Smooth muscle cell (in vitro differentiated cells): ENCODE results near the gene KRT73. TPM values are rescaled to one million over a fixed set of nuclear protein-coding genes. Genes with fewer than 3 reads are reported as not detected.

ENCODE experiments used
- DNase-seq: peaks from one replicate; lab custom pipeline; 2025; ENCODE audit not compliant: unreplicated experiment; lab: John Stamatoyannopoulos, UW
- H2AFZ ChIP-seq: fragments of 200-600 bp; sonication (generic); 2 replicates; pipeline ENCODE4 v1.6.0; 2016; ENCODE audit warnings: antibody characterized with exemption, low read depth, mild to moderate bottlenecking
- H3F3A ChIP-seq: fragments of 200-600 bp; sonication (generic); 2 replicates; pipeline ENCODE4 v1.6.0; 2017; ENCODE audit warnings: antibody characterized with exemption, low read depth
- H3K27ac ChIP-seq: fragments of 200-600 bp; sonication (generic); 2 replicates; pipeline ENCODE4 v1.5.1; 2016; ENCODE audit warnings: low read depth, mild to moderate bottlenecking
- H3K27me3 ChIP-seq: fragments of 200-600 bp; sonication (generic); 2 replicates; pipeline ENCODE4 v1.6.1; 2016; ENCODE audit warnings: low read depth, mild to moderate bottlenecking
- H3K36me3 ChIP-seq: fragments of 200-600 bp; sonication (generic); 2 replicates; pipeline ENCODE4 v1.5.1; 2016; ENCODE audit warnings: low read depth
- H3K4me1 ChIP-seq: fragments of 200-600 bp; sonication (generic); 2 replicates; pipeline ENCODE4 v1.5.1; 2016; ENCODE audit warnings: low read depth
- H3K4me2 ChIP-seq: fragments of 200-600 bp; sonication (generic); 2 replicates; pipeline ENCODE4 v1.6.0; 2016; ENCODE audit warnings: mild to moderate bottlenecking
- H3K4me3 ChIP-seq: fragments of 200-600 bp; sonication (generic); 2 replicates; pipeline ENCODE4 v1.5.1; 2016; ENCODE audit warnings: mild to moderate bottlenecking
- H3K79me2 ChIP-seq: fragments of 200-600 bp; sonication (generic); 2 replicates; pipeline ENCODE4 v1.6.0; 2016; ENCODE audit warnings: low read depth, mild to moderate bottlenecking
- H3K9ac ChIP-seq: fragments of 200-600 bp; sonication (generic); 2 replicates; pipeline ENCODE4 v1.6.0; 2016; ENCODE audit warnings: low read depth
- H3K9me3 ChIP-seq: fragments of 200-600 bp; sonication (generic); replicated peaks from 2 replicates; pipeline ENCODE4 v1.5.1; 2016; ENCODE audit warnings: low read depth
- H4K20me1 ChIP-seq: fragments of 200-600 bp; sonication (generic); 2 replicates; pipeline ENCODE4 v1.6.0; 2016; ENCODE audit warnings: low read depth
- CTCF ChIP-seq: fragments of 200-600 bp; sonication (generic); IDR thresholded peaks from 2 replicates; pipeline ENCODE4 v1.5.1; 2017; ENCODE audit warnings: borderline replicate concordance, mild to moderate bottlenecking, antibody characterized with exemption; ENCODE audit not compliant: insufficient read depth, poor library complexity, severe bottlenecking
- WGBS: methylation state at CpG from one replicate; pipeline ENCODE4 v1.1.7; 2016; ENCODE audit warnings: low lambda C conversion rate; 5-methylcytosine and 5-hydroxymethylcytosine counted together
- polyA plus RNA-seq: library from polyadenylated mRNA; unstranded; fragments of >200 nt; fragmentation: Nextera tagmentation; extraction: Ambion mirVana; gene quantifications from 2 replicates; pipeline ENCODE4 v1.2.1, GENCODE V29; 2016
- total RNA-seq: library from RNA; depleted of rRNA; stranded (reverse); fragments of >200 nt; gene quantifications from 2 replicates; pipeline ENCODE4 v1.2.3, GENCODE V29; 2014

KRT73 gene
- total and polyA plus RNA-seq, 2 experiments from 2014 or later: not detected

GRCh38 chr12:52648012-52648550, 29.7 kb upstream of the KRT73 start:
- Histone ChIP-seq H3K79me2 (no peaks in the 10 kb centered on the region), H3K27ac (no peak overlapping the region), H3K4me3 (no peak overlapping the region), H3F3A (no peaks in the 10 kb centered on the region), H3K9ac (no peak overlapping the region), H3K36me3 (no peaks in the 10 kb centered on the region), H3K27me3 (peaks cover 34% of the 10 kb centered on the region), H3K4me2 (no peak overlapping the region), H3K4me1 (peaks cover 3% of the 10 kb centered on the region), H2AFZ (no peak overlapping the region), H4K20me1 (no peaks in the 10 kb centered on the region), H3K9me3 (no peaks in the 10 kb centered on the region)
- WGBS: 92% methylated on average over 8 of the region's 8 CpGs
- no peak for DNase-seq
- TF ChIP-seq CTCF: no peak

- H3K27ac ChIP-seq: no peak overlapping the region
- no peak overlapping the region for H3K4me3 ChIP-seq
- peaks cover 31% of the 10 kb centered on the region for H3K27me3 ChIP-seq
- H3K36me3 ChIP-seq: no peaks in the 10 kb centered on the region
- H3K9me3 ChIP-seq: no peaks in the 10 kb centered on the region
- H2AFZ ChIP-seq: no peak overlapping the region
- no peak for TF ChIP-seq CTCF
- DNase-seq: no peak
- WGBS: 93% methylated on average over 9 of the region's 9 CpGs
- no peaks in the 10 kb centered on the region for H3K79me2 ChIP-seq
- H3F3A ChIP-seq: no peaks in the 10 kb centered on the region
- H4K20me1 ChIP-seq: no peaks in the 10 kb centered on the region
- H3K4me1 ChIP-seq: peaks cover 3% of the 10 kb centered on the region
- H3K9ac ChIP-seq: no peak overlapping the region
- no peak overlapping the region for H3K4me2 ChIP-seq
Observed at GRCh38 chr12:52647601-52648000, 29.2 kb upstream of the KRT73 start.

GRCh38 chr12:52646613-52647012, 28.3 kb upstream of the KRT73 start:
- Histone ChIP-seq H3K4me2 (no peak overlapping the region), H3K4me1 (peaks cover 3% of the 10 kb centered on the region), H3K9ac (no peak overlapping the region), H3K79me2 (no peaks in the 10 kb centered on the region), H2AFZ (no peak overlapping the region), H3K9me3 (no peaks in the 10 kb centered on the region), H3K27me3 (peaks cover 39% of the 10 kb centered on the region), H4K20me1 (no peaks in the 10 kb centered on the region), H3K4me3 (no peak overlapping the region), H3K27ac (no peak overlapping the region), H3K36me3 (no peaks in the 10 kb centered on the region), H3F3A (no peaks in the 10 kb centered on the region)
- no peak for TF ChIP-seq CTCF
- DNase-seq: no peak
- 77% methylated on average over 12 of the region's 12 CpGs for WGBS

GRCh38 chr12:52645982-52646381, 27.6 kb upstream of the KRT73 start:
- Histone ChIP-seq H3K27ac (no peak overlapping the region), H3F3A (no peaks in the 10 kb centered on the region), H3K27me3 (peaks cover 45% of the 10 kb centered on the region), H3K4me3 (no peak overlapping the region), H3K36me3 (no peaks in the 10 kb centered on the region), H2AFZ (no peak overlapping the region), H3K9ac (no peak overlapping the region), H3K4me1 (peaks cover 3% of the 10 kb centered on the region), H3K9me3 (no peaks in the 10 kb centered on the region), H4K20me1 (no peaks in the 10 kb centered on the region), H3K79me2 (no peaks in the 10 kb centered on the region), H3K4me2 (no peak overlapping the region)
- 93% methylated on average over 4 of the region's 4 CpGs for WGBS
- no peak for DNase-seq
- no peak for TF ChIP-seq CTCF
